ENCODE measurements around the gene N4BP2L2. TPM values are rescaled to one million over a fixed set of nuclear protein-coding genes. Genes with fewer than 3 reads are reported as not detected.
A peak's percentile ranks its signal among the peaks of the same experiment; 100 is the strongest.

The N4BP2L2 gene
- total and polyA plus RNA-seq, 9 of the 15 experiments (the other 6 are each of a cell fraction or from before 2014, with no cell fraction given), result 33.9 to 76.4 (median 48.7) TPM

GRCh38 chr13:32537580-32538142, 934 bp downstream of the N4BP2L2 start (continued):
- TF ChIP-seq, protein P1, sequence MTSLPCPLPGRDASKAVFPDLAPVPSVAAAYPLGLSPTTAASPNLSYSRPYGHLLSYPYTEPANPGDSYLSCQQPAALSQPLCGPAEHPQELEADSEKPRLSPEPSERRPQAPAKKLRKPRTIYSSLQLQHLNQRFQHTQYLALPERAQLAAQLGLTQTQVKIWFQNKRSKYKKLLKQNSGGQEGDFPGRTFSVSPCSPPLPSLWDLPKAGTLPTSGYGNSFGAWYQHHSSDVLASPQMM (CRISPR knock-in tag; IDR thresholded peaks at IDR 0.05), result no peak
- TF ChIP-seq ZNF740 (CRISPR knock-in tag; IDR thresholded peaks at IDR 0.05), result peak; percentile 95
- peak in 1 of 2 experiments; percentile 81; a peak in 2 of 4 replicates for TF ChIP-seq ZNF740 (tag; IDR thresholded peaks at IDR 0.05)
- TF ChIP-seq HMG20A (CRISPR knock-in tag; conservative IDR thresholded peaks at IDR 0.05), result no peak
- TF ChIP-seq, protein P2, sequence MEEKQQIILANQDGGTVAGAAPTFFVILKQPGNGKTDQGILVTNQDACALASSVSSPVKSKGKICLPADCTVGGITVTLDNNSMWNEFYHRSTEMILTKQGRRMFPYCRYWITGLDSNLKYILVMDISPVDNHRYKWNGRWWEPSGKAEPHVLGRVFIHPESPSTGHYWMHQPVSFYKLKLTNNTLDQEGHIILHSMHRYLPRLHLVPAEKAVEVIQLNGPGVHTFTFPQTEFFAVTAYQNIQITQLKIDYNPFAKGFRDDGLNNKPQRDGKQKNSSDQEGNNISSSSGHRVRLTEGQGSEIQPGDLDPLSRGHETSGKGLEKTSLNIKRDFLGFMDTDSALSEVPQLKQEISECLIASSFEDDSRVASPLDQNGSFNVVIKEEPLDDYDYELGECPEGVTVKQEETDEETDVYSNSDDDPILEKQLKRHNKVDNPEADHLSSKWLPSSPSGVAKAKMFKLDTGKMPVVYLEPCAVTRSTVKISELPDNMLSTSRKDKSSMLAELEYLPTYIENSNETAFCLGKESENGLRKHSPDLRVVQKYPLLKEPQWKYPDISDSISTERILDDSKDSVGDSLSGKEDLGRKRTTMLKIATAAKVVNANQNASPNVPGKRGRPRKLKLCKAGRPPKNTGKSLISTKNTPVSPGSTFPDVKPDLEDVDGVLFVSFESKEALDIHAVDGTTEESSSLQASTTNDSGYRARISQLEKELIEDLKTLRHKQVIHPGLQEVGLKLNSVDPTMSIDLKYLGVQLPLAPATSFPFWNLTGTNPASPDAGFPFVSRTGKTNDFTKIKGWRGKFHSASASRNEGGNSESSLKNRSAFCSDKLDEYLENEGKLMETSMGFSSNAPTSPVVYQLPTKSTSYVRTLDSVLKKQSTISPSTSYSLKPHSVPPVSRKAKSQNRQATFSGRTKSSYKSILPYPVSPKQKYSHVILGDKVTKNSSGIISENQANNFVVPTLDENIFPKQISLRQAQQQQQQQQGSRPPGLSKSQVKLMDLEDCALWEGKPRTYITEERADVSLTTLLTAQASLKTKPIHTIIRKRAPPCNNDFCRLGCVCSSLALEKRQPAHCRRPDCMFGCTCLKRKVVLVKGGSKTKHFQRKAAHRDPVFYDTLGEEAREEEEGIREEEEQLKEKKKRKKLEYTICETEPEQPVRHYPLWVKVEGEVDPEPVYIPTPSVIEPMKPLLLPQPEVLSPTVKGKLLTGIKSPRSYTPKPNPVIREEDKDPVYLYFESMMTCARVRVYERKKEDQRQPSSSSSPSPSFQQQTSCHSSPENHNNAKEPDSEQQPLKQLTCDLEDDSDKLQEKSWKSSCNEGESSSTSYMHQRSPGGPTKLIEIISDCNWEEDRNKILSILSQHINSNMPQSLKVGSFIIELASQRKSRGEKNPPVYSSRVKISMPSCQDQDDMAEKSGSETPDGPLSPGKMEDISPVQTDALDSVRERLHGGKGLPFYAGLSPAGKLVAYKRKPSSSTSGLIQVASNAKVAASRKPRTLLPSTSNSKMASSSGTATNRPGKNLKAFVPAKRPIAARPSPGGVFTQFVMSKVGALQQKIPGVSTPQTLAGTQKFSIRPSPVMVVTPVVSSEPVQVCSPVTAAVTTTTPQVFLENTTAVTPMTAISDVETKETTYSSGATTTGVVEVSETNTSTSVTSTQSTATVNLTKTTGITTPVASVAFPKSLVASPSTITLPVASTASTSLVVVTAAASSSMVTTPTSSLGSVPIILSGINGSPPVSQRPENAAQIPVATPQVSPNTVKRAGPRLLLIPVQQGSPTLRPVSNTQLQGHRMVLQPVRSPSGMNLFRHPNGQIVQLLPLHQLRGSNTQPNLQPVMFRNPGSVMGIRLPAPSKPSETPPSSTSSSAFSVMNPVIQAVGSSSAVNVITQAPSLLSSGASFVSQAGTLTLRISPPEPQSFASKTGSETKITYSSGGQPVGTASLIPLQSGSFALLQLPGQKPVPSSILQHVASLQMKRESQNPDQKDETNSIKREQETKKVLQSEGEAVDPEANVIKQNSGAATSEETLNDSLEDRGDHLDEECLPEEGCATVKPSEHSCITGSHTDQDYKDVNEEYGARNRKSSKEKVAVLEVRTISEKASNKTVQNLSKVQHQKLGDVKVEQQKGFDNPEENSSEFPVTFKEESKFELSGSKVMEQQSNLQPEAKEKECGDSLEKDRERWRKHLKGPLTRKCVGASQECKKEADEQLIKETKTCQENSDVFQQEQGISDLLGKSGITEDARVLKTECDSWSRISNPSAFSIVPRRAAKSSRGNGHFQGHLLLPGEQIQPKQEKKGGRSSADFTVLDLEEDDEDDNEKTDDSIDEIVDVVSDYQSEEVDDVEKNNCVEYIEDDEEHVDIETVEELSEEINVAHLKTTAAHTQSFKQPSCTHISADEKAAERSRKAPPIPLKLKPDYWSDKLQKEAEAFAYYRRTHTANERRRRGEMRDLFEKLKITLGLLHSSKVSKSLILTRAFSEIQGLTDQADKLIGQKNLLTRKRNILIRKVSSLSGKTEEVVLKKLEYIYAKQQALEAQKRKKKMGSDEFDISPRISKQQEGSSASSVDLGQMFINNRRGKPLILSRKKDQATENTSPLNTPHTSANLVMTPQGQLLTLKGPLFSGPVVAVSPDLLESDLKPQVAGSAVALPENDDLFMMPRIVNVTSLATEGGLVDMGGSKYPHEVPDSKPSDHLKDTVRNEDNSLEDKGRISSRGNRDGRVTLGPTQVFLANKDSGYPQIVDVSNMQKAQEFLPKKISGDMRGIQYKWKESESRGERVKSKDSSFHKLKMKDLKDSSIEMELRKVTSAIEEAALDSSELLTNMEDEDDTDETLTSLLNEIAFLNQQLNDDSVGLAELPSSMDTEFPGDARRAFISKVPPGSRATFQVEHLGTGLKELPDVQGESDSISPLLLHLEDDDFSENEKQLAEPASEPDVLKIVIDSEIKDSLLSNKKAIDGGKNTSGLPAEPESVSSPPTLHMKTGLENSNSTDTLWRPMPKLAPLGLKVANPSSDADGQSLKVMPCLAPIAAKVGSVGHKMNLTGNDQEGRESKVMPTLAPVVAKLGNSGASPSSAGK (IDR thresholded peaks at IDR 0.05), result no peak
- TF ChIP-seq CBX2 (IDR thresholded peaks at IDR 0.05; ENCODE audit: insufficient read depth, low read length, poor library complexity, severe bottlenecking), result no peak
- TF ChIP-seq, protein P3, sequence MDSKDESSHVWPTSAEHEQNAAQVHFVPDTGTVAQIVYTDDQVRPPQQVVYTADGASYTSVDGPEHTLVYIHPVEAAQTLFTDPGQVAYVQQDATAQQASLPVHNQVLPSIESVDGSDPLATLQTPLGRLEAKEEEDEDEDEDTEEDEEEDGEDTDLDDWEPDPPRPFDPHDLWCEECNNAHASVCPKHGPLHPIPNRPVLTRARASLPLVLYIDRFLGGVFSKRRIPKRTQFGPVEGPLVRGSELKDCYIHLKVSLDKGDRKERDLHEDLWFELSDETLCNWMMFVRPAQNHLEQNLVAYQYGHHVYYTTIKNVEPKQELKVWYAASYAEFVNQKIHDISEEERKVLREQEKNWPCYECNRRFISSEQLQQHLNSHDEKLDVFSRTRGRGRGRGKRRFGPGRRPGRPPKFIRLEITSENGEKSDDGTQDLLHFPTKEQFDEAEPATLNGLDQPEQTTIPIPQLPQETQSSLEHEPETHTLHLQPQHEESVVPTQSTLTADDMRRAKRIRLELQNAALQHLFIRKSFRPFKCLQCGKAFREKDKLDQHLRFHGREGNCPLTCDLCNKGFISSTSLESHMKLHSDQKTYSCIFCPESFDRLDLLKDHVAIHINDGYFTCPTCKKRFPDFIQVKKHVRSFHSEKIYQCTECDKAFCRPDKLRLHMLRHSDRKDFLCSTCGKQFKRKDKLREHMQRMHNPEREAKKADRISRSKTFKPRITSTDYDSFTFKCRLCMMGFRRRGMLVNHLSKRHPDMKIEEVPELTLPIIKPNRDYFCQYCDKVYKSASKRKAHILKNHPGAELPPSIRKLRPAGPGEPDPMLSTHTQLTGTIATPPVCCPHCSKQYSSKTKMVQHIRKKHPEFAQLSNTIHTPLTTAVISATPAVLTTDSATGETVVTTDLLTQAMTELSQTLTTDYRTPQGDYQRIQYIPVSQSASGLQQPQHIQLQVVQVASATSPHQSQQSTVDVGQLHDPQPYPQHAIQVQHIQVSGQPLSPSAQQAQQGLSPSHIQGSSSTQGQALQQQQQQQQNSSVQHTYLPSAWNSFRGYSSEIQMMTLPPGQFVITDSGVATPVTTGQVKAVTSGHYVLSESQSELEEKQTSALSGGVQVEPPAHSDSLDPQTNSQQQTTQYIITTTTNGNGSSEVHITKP (IDR thresholded peaks at IDR 0.05; ENCODE audit: partially characterized antibody), result no peak
- TF ChIP-seq VEZF1 (CRISPR knock-in tag; IDR thresholded peaks at IDR 0.05), result peak; percentile 59; the same call in 1 of the 2 replicates
